ENCODE results near the gene CEBPZ. TPM values are rescaled to one million over a fixed set of nuclear protein-coding genes. Genes with fewer than 3 reads are reported as not detected.
A peak's percentile ranks its signal among the peaks of the same experiment; 100 is the strongest.

CEBPZ gene
- total RNA-seq, 1 donor from 2014 or later = 47.5 TPM

DNA sequence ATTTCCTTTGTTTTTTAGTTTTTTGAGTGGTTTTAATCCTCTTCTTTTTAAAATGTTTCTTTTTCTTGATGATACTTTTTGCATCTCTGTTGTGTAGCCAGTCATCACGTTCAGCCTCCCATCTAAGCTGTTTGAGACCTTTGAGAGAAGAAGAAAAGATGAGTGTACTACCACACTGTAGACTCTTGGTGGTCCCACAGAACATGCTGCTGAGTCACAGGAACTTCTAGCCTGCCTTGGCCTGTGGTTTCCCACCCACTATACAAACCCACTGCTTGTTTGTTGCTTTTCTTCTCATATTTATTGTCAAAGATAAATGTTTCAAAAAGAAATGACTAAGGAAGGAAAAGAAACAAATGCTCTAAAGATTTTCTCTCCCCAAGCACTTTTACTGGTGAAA lies 29.6 kb downstream of the CEBPZ start:
- Histone ChIP-seq H3K27ac (ENCODE audit: low read depth, low read length) (no peak overlapping the region), H3K4me2 (ENCODE audit: low read length) (no peak overlapping the region), H3K9me3 (ENCODE audit: insufficient read depth, low read depth, low read length) (no peaks in the 10 kb centered on the region), H4K20me1 (ENCODE audit: insufficient read depth, low read length) (peaks cover 20% of the 10 kb centered on the region), H3K9ac (ENCODE audit: low read length) (no peak overlapping the region), H3K4me3 (ENCODE audit: insufficient read depth, low read depth, low read length) (no peak overlapping the region), H3K36me3 (ENCODE audit: insufficient read depth, low read length) (peaks cover 36% of the 10 kb centered on the region), H3K79me2 (ENCODE audit: insufficient read depth, low read length) (peaks cover 78% of the 10 kb centered on the region), H2AFZ (ENCODE audit: low read depth, low read length) (no peak overlapping the region), H3K4me1 (ENCODE audit: insufficient read depth, low read length) (peaks cover 6% of the 10 kb centered on the region), H3K27me3 (ENCODE audit: insufficient read depth, low read length) (no peaks in the 10 kb centered on the region)
- peak; percentile 65 for DNase-seq (ENCODE audit: low read depth)
- peaks cover 3% of the 10 kb centered on the region for H3K9me3 Mint-ChIP-seq (ENCODE audit: unreplicated experiment)
- no peak for FAIRE-seq
- TF ChIP-seq, protein P1, sequence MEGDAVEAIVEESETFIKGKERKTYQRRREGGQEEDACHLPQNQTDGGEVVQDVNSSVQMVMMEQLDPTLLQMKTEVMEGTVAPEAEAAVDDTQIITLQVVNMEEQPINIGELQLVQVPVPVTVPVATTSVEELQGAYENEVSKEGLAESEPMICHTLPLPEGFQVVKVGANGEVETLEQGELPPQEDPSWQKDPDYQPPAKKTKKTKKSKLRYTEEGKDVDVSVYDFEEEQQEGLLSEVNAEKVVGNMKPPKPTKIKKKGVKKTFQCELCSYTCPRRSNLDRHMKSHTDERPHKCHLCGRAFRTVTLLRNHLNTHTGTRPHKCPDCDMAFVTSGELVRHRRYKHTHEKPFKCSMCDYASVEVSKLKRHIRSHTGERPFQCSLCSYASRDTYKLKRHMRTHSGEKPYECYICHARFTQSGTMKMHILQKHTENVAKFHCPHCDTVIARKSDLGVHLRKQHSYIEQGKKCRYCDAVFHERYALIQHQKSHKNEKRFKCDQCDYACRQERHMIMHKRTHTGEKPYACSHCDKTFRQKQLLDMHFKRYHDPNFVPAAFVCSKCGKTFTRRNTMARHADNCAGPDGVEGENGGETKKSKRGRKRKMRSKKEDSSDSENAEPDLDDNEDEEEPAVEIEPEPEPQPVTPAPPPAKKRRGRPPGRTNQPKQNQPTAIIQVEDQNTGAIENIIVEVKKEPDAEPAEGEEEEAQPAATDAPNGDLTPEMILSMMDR (IDR thresholded peaks at IDR 0.05; ENCODE audit: insufficient read depth, low read depth, low read length) = no peak
- no peak for TF ChIP-seq EZH2 (IDR thresholded peaks at IDR 0.05; ENCODE audit: insufficient read depth, low read length)
- no peak overlapping the region for H3K4me3 Mint-ChIP-seq (ENCODE audit: unreplicated experiment)
- peaks cover 22% of the 10 kb centered on the region for H3K4me1 Mint-ChIP-seq (ENCODE audit: low read depth, unreplicated experiment)
- H3K27ac Mint-ChIP-seq (ENCODE audit: unreplicated experiment) = peak overlapping the region; percentile 72
- H3K27me3 Mint-ChIP-seq (ENCODE audit: low read depth, unreplicated experiment) = no peaks in the 10 kb centered on the region
- H3K36me3 Mint-ChIP-seq (ENCODE audit: low read depth, unreplicated experiment) = peaks cover 37% of the 10 kb centered on the region

DNA sequence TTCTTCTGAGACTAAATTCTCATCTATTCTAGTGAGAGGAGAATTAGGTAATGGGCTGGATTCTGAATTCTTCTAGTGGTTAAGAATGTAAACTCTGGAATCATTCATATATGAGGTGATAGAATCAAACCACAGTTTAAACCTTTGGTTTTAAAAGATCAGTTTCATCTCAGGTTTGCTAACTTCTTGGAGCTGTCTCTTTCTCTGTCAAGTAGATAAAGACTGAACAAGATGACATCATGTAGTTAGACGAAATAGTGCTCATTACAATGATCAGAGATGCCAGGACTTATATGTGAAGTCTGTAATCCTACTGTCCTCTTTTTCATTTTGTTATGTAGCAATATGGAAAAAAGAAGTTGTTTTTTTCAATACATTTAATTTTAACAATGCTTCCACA lies 30.2 kb downstream of the CEBPZ start:
- no peaks in the 10 kb centered on the region for H3K9me3 ChIP-seq (ENCODE audit: insufficient read depth, low read depth, low read length)
- DNase-seq (ENCODE audit: low read depth) (peak; percentile 39), FAIRE-seq (no peak)
- H3K4me1 ChIP-seq (ENCODE audit: insufficient read depth, low read length) = peaks cover 6% of the 10 kb centered on the region
- H3K9me3 Mint-ChIP-seq (ENCODE audit: unreplicated experiment) = peaks cover 3% of the 10 kb centered on the region
- peaks cover 34% of the 10 kb centered on the region for H3K36me3 Mint-ChIP-seq (ENCODE audit: low read depth, unreplicated experiment)
- H3K27me3 ChIP-seq (ENCODE audit: insufficient read depth, low read length) = no peaks in the 10 kb centered on the region
- no peak overlapping the region for H2AFZ ChIP-seq (ENCODE audit: low read depth, low read length)
- no peak for TF ChIP-seq EZH2 (IDR thresholded peaks at IDR 0.05; ENCODE audit: insufficient read depth, low read length)
- TF ChIP-seq, protein P1 (IDR thresholded peaks at IDR 0.05; ENCODE audit: insufficient read depth, low read depth, low read length) = no peak
- peaks cover 35% of the 10 kb centered on the region for H3K36me3 ChIP-seq (ENCODE audit: insufficient read depth, low read length)
- peaks cover 18% of the 10 kb centered on the region for H4K20me1 ChIP-seq (ENCODE audit: insufficient read depth, low read length)
- H3K27me3 Mint-ChIP-seq (ENCODE audit: low read depth, unreplicated experiment) = no peaks in the 10 kb centered on the region
- H3K9ac ChIP-seq (ENCODE audit: low read length) = no peak overlapping the region
- no peak overlapping the region for H3K4me3 ChIP-seq (ENCODE audit: insufficient read depth, low read depth, low read length)
- no peak overlapping the region for H3K4me3 Mint-ChIP-seq (ENCODE audit: unreplicated experiment)
- peaks cover 74% of the 10 kb centered on the region for H3K79me2 ChIP-seq (ENCODE audit: insufficient read depth, low read length)
- H3K27ac Mint-ChIP-seq (ENCODE audit: unreplicated experiment) = peak overlapping the region; percentile 72
- H3K4me1 Mint-ChIP-seq (ENCODE audit: low read depth, unreplicated experiment) = peaks cover 22% of the 10 kb centered on the region
- no peak overlapping the region for H3K4me2 ChIP-seq (ENCODE audit: low read length)
- H3K27ac ChIP-seq (ENCODE audit: low read depth, low read length) = peak overlapping the region; percentile 19

DNA sequence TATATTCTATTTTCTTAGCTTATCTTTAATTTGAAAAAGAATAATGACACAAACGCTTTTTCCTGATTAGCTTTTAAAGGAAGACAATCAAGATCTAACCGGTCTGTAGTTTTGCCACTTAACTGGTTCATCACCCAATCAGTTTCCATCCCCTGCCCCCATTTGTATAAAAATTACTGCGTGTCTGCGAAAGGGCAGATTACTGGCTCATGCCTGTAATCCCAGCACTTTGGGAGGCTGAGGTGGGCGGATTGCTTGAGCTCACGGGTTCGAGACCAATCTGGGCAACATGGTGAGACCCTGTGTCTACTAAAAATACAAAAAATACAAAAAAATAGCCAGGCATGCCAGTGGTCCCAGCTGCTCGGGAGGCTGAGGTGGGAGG lies 32.7 kb downstream of the CEBPZ start:
- Histone ChIP-seq H4K20me1 (ENCODE audit: insufficient read depth, low read length) (peaks cover 13% of the 10 kb centered on the region), H3K9me3 (ENCODE audit: insufficient read depth, low read depth, low read length) (no peaks in the 10 kb centered on the region), H3K9ac (ENCODE audit: low read length) (no peak overlapping the region), H3K79me2 (ENCODE audit: insufficient read depth, low read length) (peaks cover 53% of the 10 kb centered on the region), H2AFZ (ENCODE audit: low read depth, low read length) (no peak overlapping the region), H3K27me3 (ENCODE audit: insufficient read depth, low read length) (no peaks in the 10 kb centered on the region), H3K4me2 (ENCODE audit: low read length) (no peak overlapping the region), H3K27ac (ENCODE audit: low read depth, low read length) (no peak overlapping the region), H3K4me1 (ENCODE audit: insufficient read depth, low read length) (peaks cover 10% of the 10 kb centered on the region), H3K36me3 (ENCODE audit: insufficient read depth, low read length) (peaks cover 24% of the 10 kb centered on the region), H3K4me3 (ENCODE audit: insufficient read depth, low read depth, low read length) (no peak overlapping the region)
- DNase-seq (ENCODE audit: low read depth) (no peak), FAIRE-seq (no peak)
- H3K4me3 Mint-ChIP-seq (ENCODE audit: unreplicated experiment) = no peak overlapping the region
- peaks cover 4% of the 10 kb centered on the region for H3K9me3 Mint-ChIP-seq (ENCODE audit: unreplicated experiment)
- TF ChIP-seq, protein P1 (IDR thresholded peaks at IDR 0.05; ENCODE audit: insufficient read depth, low read depth, low read length) = no peak
- TF ChIP-seq EZH2 (IDR thresholded peaks at IDR 0.05; ENCODE audit: insufficient read depth, low read length) = no peak
- peaks cover 18% of the 10 kb centered on the region for H3K4me1 Mint-ChIP-seq (ENCODE audit: low read depth, unreplicated experiment)
- H3K27ac Mint-ChIP-seq (ENCODE audit: unreplicated experiment) = no peak overlapping the region
- H3K27me3 Mint-ChIP-seq (ENCODE audit: low read depth, unreplicated experiment) = no peaks in the 10 kb centered on the region
- H3K36me3 Mint-ChIP-seq (ENCODE audit: low read depth, unreplicated experiment) = peaks cover 15% of the 10 kb centered on the region
